NCI-H1092 (cell line): ENCODE data around the gene SPOCK2.
A peak's percentile ranks its signal among the peaks of the same experiment; 100 is the strongest.

Experiments used
- DNase-seq: peaks from one replicate; lab custom pipeline; 2025; lab: John Stamatoyannopoulos, UW

The SPOCK2 gene

GRCh38 chr10:72010234-72010973 is 77.9 kb downstream of the SPOCK2 start:
- no peak for DNase-seq

GRCh38 chr10:72009425-72010081 is 78.8 kb downstream of the SPOCK2 start:
- peak; percentile 5 for DNase-seq

- no peak for DNase-seq
Observed at GRCh38 chr10:72009051-72009424, 79.3 kb downstream of the SPOCK2 start.
